GM21423 (cell line): Measurements from ENCODE around the gene S100A3.
"Not testable (repeated sequence)": the region's sequence is repeated elsewhere in the genome, so short reads cannot be mapped to it uniquely, and the experiment has no call there.

Experiments used
- ATAC-seq: cut with Tn5 transposase; IDR thresholded peaks from one replicate; pipeline ENCODE4 v1.9.1; 2021; ENCODE audit warnings: mild to moderate bottlenecking, moderate library complexity; ENCODE audit not compliant: unreplicated experiment

S100A3 gene

GRCh38 chr1:153548722-153549688, at the start of gene S100A3:
Gene S100A3, minus strand, starts transcription at chr1:153549258. Its CDS starts 773 bp downstream, at chr1:153548485.
- no peak for ATAC-seq

GRCh38 chr1:153598309-153599172, 49.5 kb upstream of the S100A3 start:
- peak; percentile 98 for ATAC-seq

GRCh38 chr1:153597206-153597605, 48.1 kb upstream of the S100A3 start:
- no peak for ATAC-seq

GRCh38 chr1:153592748-153593147, 43.7 kb upstream of the S100A3 start:
- ATAC-seq: no peak

GRCh38 chr1:153588482-153588881, 39.4 kb upstream of the S100A3 start:
- ATAC-seq: no peak

GRCh38 chr1:153588033-153588432, 39.0 kb upstream of the S100A3 start:
- ATAC-seq: not testable (repeated sequence)

- no peak for ATAC-seq
These were observed 38.3 kb upstream of the S100A3 start for GRCh38 chr1:153587314-153587713.

- ATAC-seq: no peak
These were observed 37.3 kb upstream of the S100A3 start for GRCh38 chr1:153586347-153586746.

- ATAC-seq: no peak
These were observed 35.9 kb upstream of the S100A3 start for GRCh38 chr1:153585006-153585405.

- no peak for ATAC-seq
These were observed 34.9 kb upstream of the S100A3 start for GRCh38 chr1:153583976-153584375.

GRCh38 chr1:153583514-153583913, 34.5 kb upstream of the S100A3 start:
- ATAC-seq: not testable (repeated sequence)

GRCh38 chr1:153582836-153583235, 33.8 kb upstream of the S100A3 start:
- not testable (repeated sequence) for ATAC-seq

GRCh38 chr1:153578936-153579335, 29.9 kb upstream of the S100A3 start:
- no peak for ATAC-seq

GRCh38 chr1:153578490-153578889, 29.4 kb upstream of the S100A3 start:
- ATAC-seq: no peak

GRCh38 chr1:153577624-153578051, 28.6 kb upstream of the S100A3 start:
- no peak for ATAC-seq

GRCh38 chr1:153577138-153577537, 28.1 kb upstream of the S100A3 start:
- ATAC-seq: no peak

- ATAC-seq: not testable (repeated sequence)
These were observed 26.4 kb upstream of the S100A3 start for GRCh38 chr1:153575497-153575896.

GRCh38 chr1:153575081-153575491, 26.0 kb upstream of the S100A3 start:
- ATAC-seq: not testable (repeated sequence)

GRCh38 chr1:153573351-153573750, 24.3 kb upstream of the S100A3 start:
- ATAC-seq: no peak

GRCh38 chr1:153572569-153573015, 23.5 kb upstream of the S100A3 start:
- peak; percentile 67 for ATAC-seq

- no peak for ATAC-seq
These were observed 22.6 kb upstream of the S100A3 start for GRCh38 chr1:153571706-153572105.
